Measurements from ENCODE around the gene NTM. TPM values are rescaled to one million over a fixed set of nuclear protein-coding genes. Genes with fewer than 3 reads are reported as not detected.
A peak's percentile ranks its signal among the peaks of the same experiment; 100 is the strongest.

The NTM gene
- total RNA-seq, 1 experiment from 2014 or later = 16.4 TPM

- Mint-ChIP-seq H3K36me3 (peaks cover 6% of the 10 kb centered on the region), H3K4me1 (peaks cover 24% of the 10 kb centered on the region), H3K27me3 (ENCODE audit: low read depth) (no peaks in the 10 kb centered on the region; the same call in 1 of the 2 replicates), H3K27ac (no peak overlapping the region), H3K4me3 (no peak overlapping the region), H3K9me3 (peaks cover 10% of the 10 kb centered on the region)
- TF ChIP-seq TEAD1 (CRISPR knock-in tag; IDR thresholded peaks at IDR 0.05) (no peak), FOXK1 (CRISPR knock-in tag; IDR thresholded peaks at IDR 0.05) (no peak), EMX1 (CRISPR knock-in tag; IDR thresholded peaks at IDR 0.05) (no peak), ESRRA (CRISPR knock-in tag; IDR thresholded peaks at IDR 0.05; ENCODE audit: borderline replicate concordance) (no peak), TP53 (CRISPR knock-in tag; IDR thresholded peaks at IDR 0.05) (no peak), FOXJ3 (CRISPR knock-in tag; IDR thresholded peaks at IDR 0.05; ENCODE audit: borderline replicate concordance) (no peak), MYBL2 (CRISPR knock-in tag; IDR thresholded peaks at IDR 0.05) (no peak), HMGXB4 (CRISPR knock-in tag; IDR thresholded peaks at IDR 0.05) (no peak), GABPB1 (CRISPR knock-in tag; IDR thresholded peaks at IDR 0.05) (no peak), PRDM15 (CRISPR knock-in tag; IDR thresholded peaks at IDR 0.05) (no peak), ATF3 (CRISPR knock-in tag; conservative IDR thresholded peaks at IDR 0.05) (no peak), SP1 (CRISPR knock-in tag; conservative IDR thresholded peaks at IDR 0.05) (no peak), ELF4 (CRISPR knock-in tag; IDR thresholded peaks at IDR 0.05; ENCODE audit: low read depth) (no peak), ZNF263 (CRISPR knock-in tag; IDR thresholded peaks at IDR 0.05; ENCODE audit: low read depth) (no peak)
- TF ChIP-seq, protein P1, sequence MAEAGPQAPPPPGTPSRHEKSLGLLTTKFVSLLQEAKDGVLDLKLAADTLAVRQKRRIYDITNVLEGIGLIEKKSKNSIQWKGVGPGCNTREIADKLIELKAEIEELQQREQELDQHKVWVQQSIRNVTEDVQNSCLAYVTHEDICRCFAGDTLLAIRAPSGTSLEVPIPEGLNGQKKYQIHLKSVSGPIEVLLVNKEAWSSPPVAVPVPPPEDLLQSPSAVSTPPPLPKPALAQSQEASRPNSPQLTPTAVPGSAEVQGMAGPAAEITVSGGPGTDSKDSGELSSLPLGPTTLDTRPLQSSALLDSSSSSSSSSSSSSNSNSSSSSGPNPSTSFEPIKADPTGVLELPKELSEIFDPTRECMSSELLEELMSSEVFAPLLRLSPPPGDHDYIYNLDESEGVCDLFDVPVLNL (CRISPR knock-in tag; IDR thresholded peaks at IDR 0.05; ENCODE audit: borderline replicate concordance, low read depth) = no peak
- TF ChIP-seq, protein P2, sequence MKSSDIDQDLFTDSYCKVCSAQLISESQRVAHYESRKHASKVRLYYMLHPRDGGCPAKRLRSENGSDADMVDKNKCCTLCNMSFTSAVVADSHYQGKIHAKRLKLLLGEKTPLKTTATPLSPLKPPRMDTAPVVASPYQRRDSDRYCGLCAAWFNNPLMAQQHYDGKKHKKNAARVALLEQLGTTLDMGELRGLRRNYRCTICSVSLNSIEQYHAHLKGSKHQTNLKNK (CRISPR knock-in tag; IDR thresholded peaks at IDR 0.05) = no peak
- TF ChIP-seq, protein P3, sequence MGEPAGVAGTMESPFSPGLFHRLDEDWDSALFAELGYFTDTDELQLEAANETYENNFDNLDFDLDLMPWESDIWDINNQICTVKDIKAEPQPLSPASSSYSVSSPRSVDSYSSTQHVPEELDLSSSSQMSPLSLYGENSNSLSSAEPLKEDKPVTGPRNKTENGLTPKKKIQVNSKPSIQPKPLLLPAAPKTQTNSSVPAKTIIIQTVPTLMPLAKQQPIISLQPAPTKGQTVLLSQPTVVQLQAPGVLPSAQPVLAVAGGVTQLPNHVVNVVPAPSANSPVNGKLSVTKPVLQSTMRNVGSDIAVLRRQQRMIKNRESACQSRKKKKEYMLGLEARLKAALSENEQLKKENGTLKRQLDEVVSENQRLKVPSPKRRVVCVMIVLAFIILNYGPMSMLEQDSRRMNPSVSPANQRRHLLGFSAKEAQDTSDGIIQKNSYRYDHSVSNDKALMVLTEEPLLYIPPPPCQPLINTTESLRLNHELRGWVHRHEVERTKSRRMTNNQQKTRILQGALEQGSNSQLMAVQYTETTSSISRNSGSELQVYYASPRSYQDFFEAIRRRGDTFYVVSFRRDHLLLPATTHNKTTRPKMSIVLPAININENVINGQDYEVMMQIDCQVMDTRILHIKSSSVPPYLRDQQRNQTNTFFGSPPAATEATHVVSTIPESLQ (CRISPR knock-in tag; IDR thresholded peaks at IDR 0.05) = no peak
- TF ChIP-seq, protein P4, sequence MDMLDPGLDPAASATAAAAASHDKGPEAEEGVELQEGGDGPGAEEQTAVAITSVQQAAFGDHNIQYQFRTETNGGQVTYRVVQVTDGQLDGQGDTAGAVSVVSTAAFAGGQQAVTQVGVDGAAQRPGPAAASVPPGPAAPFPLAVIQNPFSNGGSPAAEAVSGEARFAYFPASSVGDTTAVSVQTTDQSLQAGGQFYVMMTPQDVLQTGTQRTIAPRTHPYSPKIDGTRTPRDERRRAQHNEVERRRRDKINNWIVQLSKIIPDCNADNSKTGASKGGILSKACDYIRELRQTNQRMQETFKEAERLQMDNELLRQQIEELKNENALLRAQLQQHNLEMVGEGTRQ (CRISPR knock-in tag; IDR thresholded peaks at IDR 0.05) = no peak
- ATAC-seq (peak; percentile 32; the same call in 1 of the 2 replicates), DNase-seq (ENCODE audit: low spot score) (no peak)
- POLR2A ChIA-PET = no interaction called here
- CTCF ChIA-PET = interaction anchor here (0.9 to 1.1 kb wide), 3 partner anchors 17 to 225 kb away, joined by 3 to 4 read pairs (median 3); no protein-coding TSS in a partner anchor
Measured at GRCh38 chr11:131449036-131450019, 78.9 kb downstream of the NTM start.
